H9 (cell line): ENCODE measurements around the gene NDUFA12. TPM values are rescaled to one million over a fixed set of nuclear protein-coding genes. Genes with fewer than 3 reads are reported as not detected.

Experiments used
- DNase-seq: peaks from one replicate; pipeline ENCODE4 v3.0.0-alpha.2; 2017
- H2AFZ ChIP-seq: one replicate; pipeline ENCODE4 v1.6.1; 2013; ENCODE audit warnings: mild to moderate bottlenecking, low read length, control low read depth, moderate library complexity
- H2AK5ac ChIP-seq: 2 replicates; pipeline ENCODE4 v1.6.1; 2013; ENCODE audit warnings: low read length, control low read depth, mixed read lengths; ENCODE audit not compliant: insufficient read length
- H2BK120ac ChIP-seq: one replicate; pipeline ENCODE4 v1.6.1; 2013; ENCODE audit warnings: low read depth, mild to moderate bottlenecking, low read length, control low read depth, inconsistent platforms; ENCODE audit not compliant: poor library complexity, severe bottlenecking
- H2BK12ac ChIP-seq: 2 replicates; pipeline ENCODE4 v1.6.1; 2013; ENCODE audit warnings: low read length, control low read depth, mixed read lengths, low read depth; ENCODE audit not compliant: insufficient read length
- H2BK15ac ChIP-seq: 2 replicates; pipeline ENCODE4 v1.6.1; 2013; ENCODE audit warnings: low read depth, low read length, control low read depth
- H2BK20ac ChIP-seq: one replicate; pipeline ENCODE4 v1.6.1; 2013; ENCODE audit warnings: low read depth, mild to moderate bottlenecking, low read length, control low read depth, inconsistent platforms; ENCODE audit not compliant: poor library complexity, severe bottlenecking
- H2BK5ac ChIP-seq: 2 replicates; pipeline ENCODE4 v1.6.1; 2013; ENCODE audit warnings: low read length, control low read depth, mixed read lengths; ENCODE audit not compliant: insufficient read length
- H3K14ac ChIP-seq: 2 replicates; pipeline ENCODE4 v1.6.1; 2013; ENCODE audit warnings: low read length, control low read depth; ENCODE audit not compliant: insufficient read depth
- H3K18ac ChIP-seq: 2 replicates; pipeline ENCODE4 v1.6.1; 2013; ENCODE audit warnings: low read depth, mild to moderate bottlenecking, mixed read lengths, low read length, control low read depth; ENCODE audit not compliant: insufficient read length
- H3K23ac ChIP-seq: 2 replicates; pipeline ENCODE4 v1.6.1; 2013; ENCODE audit warnings: low read length, control low read depth, mixed read lengths, low read depth; ENCODE audit not compliant: insufficient read length
- H3K23me2 ChIP-seq: 2 replicates; pipeline ENCODE4 v1.6.1; 2013; ENCODE audit warnings: low read depth, mild to moderate bottlenecking, mixed read lengths, low read length, control low read depth; ENCODE audit not compliant: insufficient read length, poor library complexity, severe bottlenecking
- H3K27ac ChIP-seq: 2 replicates; pipeline ENCODE4 v1.5.1; 2013; ENCODE audit warnings: low read length, control low read depth, mixed read lengths, low read depth; ENCODE audit not compliant: insufficient read length
- H3K27me3 ChIP-seq: 2 replicates; pipeline ENCODE4 v1.6.1; 2013; ENCODE audit warnings: low read length, control low read depth, inconsistent platforms; ENCODE audit not compliant: insufficient read depth
- H3K4ac ChIP-seq: 2 replicates; pipeline ENCODE4 v1.6.1; 2013; ENCODE audit warnings: low read depth, mild to moderate bottlenecking, control low read depth, inconsistent platforms, low read length, moderate library complexity
- H3K4me1 ChIP-seq: 2 replicates; pipeline ENCODE4 v1.6.1; 2013; ENCODE audit warnings: low read length, control low read depth, inconsistent platforms; ENCODE audit not compliant: insufficient read depth
- H3K4me2 ChIP-seq: 2 replicates; pipeline ENCODE4 v1.6.1; 2013; ENCODE audit warnings: low read length, control low read depth, mixed read lengths; ENCODE audit not compliant: insufficient read length, insufficient read depth
- H3K56ac ChIP-seq: 2 replicates; pipeline ENCODE4 v1.6.1; 2013; ENCODE audit warnings: low read depth, mild to moderate bottlenecking, mixed read lengths, low read length, control low read depth; ENCODE audit not compliant: insufficient read length
- H3K79me1 ChIP-seq: 2 replicates; pipeline ENCODE4 v1.6.1; 2013; ENCODE audit warnings: low read depth, mild to moderate bottlenecking, moderate library complexity, low read length, control low read depth, inconsistent platforms; ENCODE audit not compliant: insufficient read depth, poor library complexity, severe bottlenecking
- H3K79me2 ChIP-seq: 2 replicates; pipeline ENCODE4 v1.6.1; 2013; ENCODE audit warnings: low read length, control low read depth, inconsistent platforms; ENCODE audit not compliant: insufficient read depth
- H3K9ac ChIP-seq: 2 replicates; pipeline ENCODE4 v1.6.1; 2013; ENCODE audit warnings: low read length, control low read depth, mixed read lengths; ENCODE audit not compliant: insufficient read length; ENCODE audit errors: extremely low read depth
- H3K9me3 ChIP-seq: one replicate; pipeline ENCODE4 v1.6.1; 2013; ENCODE audit warnings: low read depth, low read length, inconsistent platforms; ENCODE audit not compliant: control insufficient read depth
- H3T11ph ChIP-seq: one replicate; pipeline ENCODE4 v1.6.1; 2013; ENCODE audit warnings: mild to moderate bottlenecking, low read length, control low read depth, inconsistent platforms
- H4K20me1 ChIP-seq: one replicate; pipeline ENCODE4 v1.6.1; 2013; ENCODE audit not compliant: control insufficient read depth, insufficient read length, insufficient read depth
- H4K5ac ChIP-seq: 2 replicates; pipeline ENCODE4 v1.6.1; 2013; ENCODE audit warnings: low read depth, mild to moderate bottlenecking, mixed read lengths, low read length, control low read depth; ENCODE audit not compliant: insufficient read length
- H4K8ac ChIP-seq: replicated peaks from 2 replicates; pipeline ENCODE4 v1.6.1; 2013; ENCODE audit warnings: low read length, control low read depth, mixed read lengths, low read depth; ENCODE audit not compliant: insufficient read length
- H4K91ac ChIP-seq: 2 replicates; pipeline ENCODE4 v1.6.1; 2013; ENCODE audit warnings: low read depth, mild to moderate bottlenecking, moderate library complexity, mixed read lengths, low read length, control low read depth; ENCODE audit not compliant: insufficient read length
- H3K27ac Mint-ChIP-seq, 3 experiments: 2 replicates in 2 of 3; 3 replicates in 1 of 3; pipeline ENCODE4 v1.8.0; 2020 to 2021; ENCODE audit warnings: mixed read lengths in 3 of 3, mild to moderate bottlenecking in 1 of 3, moderate library complexity in 1 of 3
- H3K27me3 Mint-ChIP-seq: 2 replicates; pipeline ENCODE4 v1.8.0; 2021; ENCODE audit warnings: low read depth, mild to moderate bottlenecking, moderate library complexity, mixed read lengths
- H3K36me3 Mint-ChIP-seq, 3 experiments: 2 replicates in 2 of 3; 3 replicates in 1 of 3; pipeline ENCODE4 v1.8.0; 2020 to 2021; ENCODE audit warnings: low read depth in 3 of 3, mixed read lengths in 3 of 3; ENCODE audit not compliant: insufficient read depth in 1 of 3
- H3K4me1 Mint-ChIP-seq, 2 experiments: 2 replicates each; pipeline ENCODE4 v1.8.0; 2020; ENCODE audit warnings: mixed read lengths in 2 of 2
- H3K4me3 Mint-ChIP-seq, 2 experiments: 2 replicates in 1 of 2; 3 replicates in 1 of 2; pipeline ENCODE4 v1.8.0; 2020 to 2021; ENCODE audit warnings: mild to moderate bottlenecking in 2 of 2, mixed read lengths in 2 of 2, moderate library complexity in 1 of 2
- H3K9me3 Mint-ChIP-seq, 2 experiments: 2 replicates in 1 of 2; 3 replicates in 1 of 2; pipeline ENCODE4 v1.8.0; 2020; ENCODE audit warnings: mild to moderate bottlenecking in 2 of 2, mixed read lengths in 2 of 2, moderate library complexity in 1 of 2
- total RNA-seq: library from RNA; stranded (reverse); gene quantifications from 2 replicates; pipeline ENCODE4 v1.2.1, GENCODE V29; 2021
- TF ChIP-seq, protein P1 (sequence below): fragments of 200-600 bp; sonication (generic); conservative IDR thresholded peaks from 3 replicates; pipeline ENCODE4 v1.8.0; 2021; ENCODE audit warnings: antibody characterized with exemption, mild to moderate bottlenecking

Gene NDUFA12
- total RNA-seq, 1 experiment from 2014 or later = 104 TPM

- no peaks in the 10 kb centered on the region; a peak in 1 of 7 replicates for H3K36me3 Mint-ChIP-seq
- Histone ChIP-seq H3K14ac (no peak overlapping the region), H3K4me2 (no peak overlapping the region), H2AK5ac (no peak overlapping the region), H4K91ac (no peak overlapping the region), H4K8ac (no peak overlapping the region), H2BK120ac (no peak overlapping the region), H3K56ac (no peak overlapping the region), H3K18ac (no peak overlapping the region), H2BK20ac (no peak overlapping the region), H4K20me1 (no peaks in the 10 kb centered on the region), H3K23me2 (no peaks in the 10 kb centered on the region), H3K9ac (no peak overlapping the region), H3K27me3 (no peaks in the 10 kb centered on the region), H2AFZ (no peak overlapping the region), H2BK15ac (no peak overlapping the region), H3K4me1 (no peaks in the 10 kb centered on the region), H3K4ac (no peak overlapping the region), H2BK5ac (no peak overlapping the region), H2BK12ac (no peak overlapping the region), H3T11ph (no peak overlapping the region), H3K9me3 (no peaks in the 10 kb centered on the region), H4K5ac (no peak overlapping the region), H3K27ac (no peak overlapping the region), H3K79me1 (no peaks in the 10 kb centered on the region), H3K23ac (no peak overlapping the region), H3K79me2 (no peaks in the 10 kb centered on the region)
- DNase-seq = no peak
- TF ChIP-seq, protein P1, sequence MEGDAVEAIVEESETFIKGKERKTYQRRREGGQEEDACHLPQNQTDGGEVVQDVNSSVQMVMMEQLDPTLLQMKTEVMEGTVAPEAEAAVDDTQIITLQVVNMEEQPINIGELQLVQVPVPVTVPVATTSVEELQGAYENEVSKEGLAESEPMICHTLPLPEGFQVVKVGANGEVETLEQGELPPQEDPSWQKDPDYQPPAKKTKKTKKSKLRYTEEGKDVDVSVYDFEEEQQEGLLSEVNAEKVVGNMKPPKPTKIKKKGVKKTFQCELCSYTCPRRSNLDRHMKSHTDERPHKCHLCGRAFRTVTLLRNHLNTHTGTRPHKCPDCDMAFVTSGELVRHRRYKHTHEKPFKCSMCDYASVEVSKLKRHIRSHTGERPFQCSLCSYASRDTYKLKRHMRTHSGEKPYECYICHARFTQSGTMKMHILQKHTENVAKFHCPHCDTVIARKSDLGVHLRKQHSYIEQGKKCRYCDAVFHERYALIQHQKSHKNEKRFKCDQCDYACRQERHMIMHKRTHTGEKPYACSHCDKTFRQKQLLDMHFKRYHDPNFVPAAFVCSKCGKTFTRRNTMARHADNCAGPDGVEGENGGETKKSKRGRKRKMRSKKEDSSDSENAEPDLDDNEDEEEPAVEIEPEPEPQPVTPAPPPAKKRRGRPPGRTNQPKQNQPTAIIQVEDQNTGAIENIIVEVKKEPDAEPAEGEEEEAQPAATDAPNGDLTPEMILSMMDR = no peak
- no peaks in the 10 kb centered on the region for H3K4me1 Mint-ChIP-seq
- no peak overlapping the region for H3K27ac Mint-ChIP-seq
- H3K9me3 Mint-ChIP-seq = no peaks in the 10 kb centered on the region
- no peak overlapping the region for H3K4me3 Mint-ChIP-seq
- no peaks in the 10 kb centered on the region; the same call in 1 of the 2 replicates for H3K27me3 Mint-ChIP-seq
These were observed 42.2 kb downstream of the NDUFA12 start for GRCh38 chr12:94961256-94961824.
